ENCODE results near the gene MRPS27. TPM values are rescaled to one million over a fixed set of nuclear protein-coding genes. Genes with fewer than 3 reads are reported as not detected.

The MRPS27 gene
- total and polyA plus RNA-seq, 9 donors: 33.4 to 108 (median 57.9) TPM

DNA sequence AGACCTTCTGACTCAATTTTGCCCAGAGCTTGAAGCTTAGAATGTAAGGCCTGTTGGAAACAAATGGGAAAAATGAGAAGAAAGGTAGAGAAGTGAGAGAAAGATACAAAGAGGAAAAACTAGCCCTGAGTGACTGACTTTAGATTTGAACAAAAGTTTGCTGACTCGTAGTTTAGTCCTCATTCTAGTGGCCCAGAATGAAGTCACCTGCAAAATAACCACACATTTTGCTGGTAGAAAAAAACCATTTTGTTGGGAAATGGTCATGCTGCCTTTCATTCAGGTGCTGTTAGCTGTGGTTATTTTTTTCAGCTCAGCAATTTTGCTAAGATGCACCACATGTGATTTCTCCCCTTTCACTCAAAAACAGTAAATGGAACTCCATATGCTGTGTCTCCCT lies 98.9 kb downstream of the MRPS27 start:
- H3K36me3 ChIP-seq: no peaks in the 10 kb centered on the region
- no peak overlapping the region for H3K27ac ChIP-seq
- TF ChIP-seq, protein P1, sequence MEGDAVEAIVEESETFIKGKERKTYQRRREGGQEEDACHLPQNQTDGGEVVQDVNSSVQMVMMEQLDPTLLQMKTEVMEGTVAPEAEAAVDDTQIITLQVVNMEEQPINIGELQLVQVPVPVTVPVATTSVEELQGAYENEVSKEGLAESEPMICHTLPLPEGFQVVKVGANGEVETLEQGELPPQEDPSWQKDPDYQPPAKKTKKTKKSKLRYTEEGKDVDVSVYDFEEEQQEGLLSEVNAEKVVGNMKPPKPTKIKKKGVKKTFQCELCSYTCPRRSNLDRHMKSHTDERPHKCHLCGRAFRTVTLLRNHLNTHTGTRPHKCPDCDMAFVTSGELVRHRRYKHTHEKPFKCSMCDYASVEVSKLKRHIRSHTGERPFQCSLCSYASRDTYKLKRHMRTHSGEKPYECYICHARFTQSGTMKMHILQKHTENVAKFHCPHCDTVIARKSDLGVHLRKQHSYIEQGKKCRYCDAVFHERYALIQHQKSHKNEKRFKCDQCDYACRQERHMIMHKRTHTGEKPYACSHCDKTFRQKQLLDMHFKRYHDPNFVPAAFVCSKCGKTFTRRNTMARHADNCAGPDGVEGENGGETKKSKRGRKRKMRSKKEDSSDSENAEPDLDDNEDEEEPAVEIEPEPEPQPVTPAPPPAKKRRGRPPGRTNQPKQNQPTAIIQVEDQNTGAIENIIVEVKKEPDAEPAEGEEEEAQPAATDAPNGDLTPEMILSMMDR (IDR thresholded peaks at IDR 0.05): no peak
- TF ChIP-seq POLR2A (IDR thresholded peaks at IDR 0.05): no peak
- no peak for TF ChIP-seq EP300 (IDR thresholded peaks at IDR 0.05)
- no peaks in the 10 kb centered on the region for H3K9me3 ChIP-seq
- no peak for DNase-seq
- H3K4me1 ChIP-seq (ENCODE audit: insufficient read depth): peaks cover 2% of the 10 kb centered on the region
- H3K27me3 ChIP-seq: no peaks in the 10 kb centered on the region
- 95 to 100% (median 96%) methylated on average over 1 of the region's 1 CpG for WGBS, 3 donors
- H3K4me3 ChIP-seq: no peak overlapping the region
- intact Hi-C loops (cut with DNase I): no loop called here

GRCh38 chr5:72216756-72217155 lies 103.3 kb downstream of the MRPS27 start:
- no peaks in the 10 kb centered on the region for H3K36me3 ChIP-seq
- no peak for TF ChIP-seq EP300 (IDR thresholded peaks at IDR 0.05)
- TF ChIP-seq, protein P1 (IDR thresholded peaks at IDR 0.05): no peak
- TF ChIP-seq POLR2A (IDR thresholded peaks at IDR 0.05): no peak
- no peak overlapping the region for H3K27ac ChIP-seq
- 82 to 90% (median 87%) methylated on average over 3 of the region's 3 CpGs for WGBS, 3 donors
- H3K27me3 ChIP-seq: no peaks in the 10 kb centered on the region
- no peak for DNase-seq
- H3K4me1 ChIP-seq (ENCODE audit: insufficient read depth): no peaks in the 10 kb centered on the region
- intact Hi-C loops (cut with DNase I): loop anchor here in 1 of 4 donors (10.0 kb wide), 1 partner anchor 72 kb away; no protein-coding TSS in a partner anchor
- no peaks in the 10 kb centered on the region for H3K9me3 ChIP-seq
- no peak overlapping the region for H3K4me3 ChIP-seq

- no peak overlapping the region for H3K4me3 ChIP-seq
- no peaks in the 10 kb centered on the region for H3K27me3 ChIP-seq
- H3K27ac ChIP-seq: no peak overlapping the region
- H3K36me3 ChIP-seq: no peaks in the 10 kb centered on the region
- no peaks in the 10 kb centered on the region for H3K9me3 ChIP-seq
- 79 to 91% (median 85%) methylated on average over 4 of the region's 4 CpGs for WGBS, 3 donors
- H3K4me1 ChIP-seq (ENCODE audit: insufficient read depth): peaks cover 6% of the 10 kb centered on the region
- DNase-seq: no peak
- TF ChIP-seq, protein P1 (IDR thresholded peaks at IDR 0.05): no peak
- TF ChIP-seq EP300 (IDR thresholded peaks at IDR 0.05): no peak
- TF ChIP-seq POLR2A (IDR thresholded peaks at IDR 0.05): no peak
- intact Hi-C loops (cut with DNase I): loop anchor here in 1 of 4 donors (10.0 kb wide), 1 partner anchor 69 kb away; no protein-coding TSS in a partner anchor
These were observed 105.9 kb downstream of the MRPS27 start for GRCh38 chr5:72214168-72214567.

DNA sequence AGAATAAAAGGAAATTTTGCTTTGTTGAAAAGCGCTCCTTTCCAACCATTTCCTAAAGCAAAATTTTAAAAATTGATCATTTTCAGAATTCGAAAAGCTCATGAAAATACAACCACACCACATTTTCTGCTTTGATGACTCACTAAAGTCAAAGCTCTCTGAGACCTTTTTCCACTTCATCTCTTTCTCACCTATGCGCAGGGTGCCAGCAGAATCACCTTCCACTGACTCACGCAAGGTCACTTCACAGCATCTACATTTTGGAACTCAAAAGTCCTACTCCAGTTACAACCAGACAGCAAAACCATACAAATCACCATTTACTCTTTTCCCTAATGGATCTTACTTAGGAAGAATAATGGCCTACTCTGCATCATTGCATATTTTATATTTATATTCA lies 106.6 kb downstream of the MRPS27 start:
- DNase-seq: no peak
- Histone ChIP-seq H3K9me3 (no peaks in the 10 kb centered on the region), H3K4me1 (ENCODE audit: insufficient read depth) (peaks cover 6% of the 10 kb centered on the region), H3K4me3 (no peak overlapping the region), H3K36me3 (no peaks in the 10 kb centered on the region), H3K27ac (no peak overlapping the region), H3K27me3 (no peaks in the 10 kb centered on the region)
- intact Hi-C loops (cut with DNase I): loop anchor here in 1 of 4 donors (10.0 kb wide), 1 partner anchor 69 kb away; no protein-coding TSS in a partner anchor
- no peak for TF ChIP-seq EP300 (IDR thresholded peaks at IDR 0.05)
- TF ChIP-seq, protein P1 (IDR thresholded peaks at IDR 0.05): no peak
- TF ChIP-seq POLR2A (IDR thresholded peaks at IDR 0.05): no peak
- WGBS, 3 donors: 95 to 98% (median 98%) methylated on average over 4 of the region's 4 CpGs
